GM20000 (cell line): Measurements from ENCODE around the gene AASDH.

Source experiments
- DNase-seq: peaks from one replicate; pipeline ENCODE4 v3.0.0; 2012; ENCODE audit warnings: low spot score
- TF ChIP-seq, protein P1 (sequence below): IDR thresholded peaks from 2 replicates; pipeline ENCODE4 v1.5.1; 2012; ENCODE audit warnings: mild to moderate bottlenecking, control low read depth; ENCODE audit errors: extremely low read depth, missing control alignments

AASDH gene

GRCh38 chr4:56301181-56301996 lies 85.9 kb downstream of the AASDH start:
- TF ChIP-seq, protein P1, sequence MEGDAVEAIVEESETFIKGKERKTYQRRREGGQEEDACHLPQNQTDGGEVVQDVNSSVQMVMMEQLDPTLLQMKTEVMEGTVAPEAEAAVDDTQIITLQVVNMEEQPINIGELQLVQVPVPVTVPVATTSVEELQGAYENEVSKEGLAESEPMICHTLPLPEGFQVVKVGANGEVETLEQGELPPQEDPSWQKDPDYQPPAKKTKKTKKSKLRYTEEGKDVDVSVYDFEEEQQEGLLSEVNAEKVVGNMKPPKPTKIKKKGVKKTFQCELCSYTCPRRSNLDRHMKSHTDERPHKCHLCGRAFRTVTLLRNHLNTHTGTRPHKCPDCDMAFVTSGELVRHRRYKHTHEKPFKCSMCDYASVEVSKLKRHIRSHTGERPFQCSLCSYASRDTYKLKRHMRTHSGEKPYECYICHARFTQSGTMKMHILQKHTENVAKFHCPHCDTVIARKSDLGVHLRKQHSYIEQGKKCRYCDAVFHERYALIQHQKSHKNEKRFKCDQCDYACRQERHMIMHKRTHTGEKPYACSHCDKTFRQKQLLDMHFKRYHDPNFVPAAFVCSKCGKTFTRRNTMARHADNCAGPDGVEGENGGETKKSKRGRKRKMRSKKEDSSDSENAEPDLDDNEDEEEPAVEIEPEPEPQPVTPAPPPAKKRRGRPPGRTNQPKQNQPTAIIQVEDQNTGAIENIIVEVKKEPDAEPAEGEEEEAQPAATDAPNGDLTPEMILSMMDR: peak; percentile 65
- DNase-seq: peak; percentile 67

DNA sequence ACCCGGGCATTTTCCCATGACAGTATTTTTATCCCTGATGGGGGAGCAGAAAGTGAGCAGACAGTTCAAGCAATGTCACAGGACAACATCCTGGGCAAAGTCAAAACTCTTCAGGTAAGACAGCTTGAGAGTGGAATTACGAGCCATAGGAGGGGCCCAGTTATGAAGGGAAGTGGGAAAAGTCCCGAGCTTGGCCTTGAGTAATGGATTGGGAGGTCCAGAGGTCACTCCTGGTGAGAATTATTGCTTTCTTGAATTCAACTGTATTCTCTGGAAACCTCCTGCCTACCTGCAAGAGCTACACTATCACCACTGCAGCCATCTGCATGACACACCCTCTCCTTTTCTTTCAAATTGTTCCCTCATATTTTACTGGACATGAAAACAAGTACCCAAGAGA lies 89.1 kb downstream of the AASDH start:
- TF ChIP-seq, protein P1: no peak
- no peak for DNase-seq

DNA sequence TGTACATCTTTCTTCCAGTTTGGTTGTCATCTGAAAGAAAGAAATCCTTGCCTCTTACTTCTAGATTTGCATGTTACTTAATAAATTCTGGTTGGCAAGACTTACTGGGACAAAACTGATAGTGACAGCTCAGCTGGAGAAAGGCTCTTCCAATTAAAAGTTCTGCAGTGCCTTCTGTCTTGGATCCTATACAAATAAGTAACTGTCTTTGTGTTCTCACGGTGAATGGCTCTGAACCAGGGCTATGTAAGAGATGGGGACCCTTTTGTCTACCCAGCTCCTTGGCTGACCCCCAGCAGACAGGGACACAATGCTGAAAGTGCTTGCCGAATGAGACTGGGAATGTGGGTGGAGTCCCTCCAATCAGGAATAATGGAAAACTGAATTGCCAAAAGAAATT lies 89.5 kb downstream of the AASDH start:
- DNase-seq: no peak
- TF ChIP-seq, protein P1: no peak

- no peak for DNase-seq
- TF ChIP-seq, protein P1: no peak
Measured at GRCh38 chr4:56296526-56296925, 90.8 kb downstream of the AASDH start.

- DNase-seq: no peak
- TF ChIP-seq, protein P1: no peak
Measured at GRCh38 chr4:56293121-56293520, 94.2 kb downstream of the AASDH start.

GRCh38 chr4:56289934-56290333 lies 97.4 kb downstream of the AASDH start:
- no peak for DNase-seq
- TF ChIP-seq, protein P1: no peak

- TF ChIP-seq, protein P1: no peak
- no peak for DNase-seq
Measured at GRCh38 chr4:56288663-56289062, 98.6 kb downstream of the AASDH start.
